Stimulated activated CD8-positive, alpha-beta memory T cell treated with anti-CD3 and anti-CD28 coated beads, Interleukin-4, amount 100 ng/mL, for 4 hours (primary cell): ENCODE results near the gene HMGN4.
A peak's percentile ranks its signal among the peaks of the same experiment; 100 is the strongest.

ENCODE experiments used
- DNase-seq, 2 donors: peaks; one replicate each; pipeline ENCODE4 v3.0.0-alpha.2; 2020; ENCODE audit warnings: low read depth in 2 of 2, low spot score in 1 of 2

HMGN4 gene

GRCh38 chr6:26577720-26578072 lies 39.5 kb downstream of the HMGN4 start:
- no peak for DNase-seq

DNA sequence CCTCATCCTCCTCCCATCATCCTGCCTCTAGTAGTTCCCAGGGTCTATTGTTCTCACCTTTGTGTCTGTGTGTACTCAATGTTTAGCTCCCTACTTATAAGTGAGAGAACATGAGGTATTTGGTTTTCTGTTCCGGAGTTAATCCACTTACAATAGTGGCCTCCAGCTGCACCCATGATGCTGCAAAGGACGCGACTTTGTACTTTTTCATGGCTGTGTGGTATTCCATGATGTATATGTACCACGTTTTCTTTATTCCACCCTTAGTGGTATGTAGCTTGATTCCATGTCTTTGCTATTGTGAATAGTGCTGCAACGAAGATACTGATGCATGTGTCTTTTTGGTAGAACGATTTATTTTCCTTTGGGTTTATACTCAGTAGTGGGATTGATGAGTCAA lies 40.1 kb downstream of the HMGN4 start:
- DNase-seq, result no peak

- DNase-seq, result no peak
Measured at GRCh38 chr6:26578741-26579140, 40.6 kb downstream of the HMGN4 start.

GRCh38 chr6:26581164-26581915 lies 43.2 kb downstream of the HMGN4 start:
- DNase-seq, result no peak

DNA sequence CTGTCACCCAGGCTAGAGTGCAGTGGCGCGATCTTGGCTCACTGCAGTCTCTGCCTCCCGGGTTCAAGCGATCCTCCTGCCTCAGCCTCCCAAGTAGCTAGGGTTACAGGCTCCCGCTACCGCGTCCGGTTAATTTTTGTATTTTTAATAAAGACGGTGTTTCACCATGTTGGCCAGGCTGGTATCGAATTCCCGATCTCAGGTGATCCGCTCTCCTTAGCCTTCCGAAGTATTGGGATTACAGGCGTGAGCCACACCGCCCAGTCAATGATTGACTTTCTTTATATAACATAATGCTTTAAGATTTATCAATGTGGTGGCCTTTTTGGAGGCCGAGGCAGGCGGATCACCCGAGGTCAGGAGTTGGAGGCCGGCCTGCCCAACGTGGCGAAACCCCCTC lies 50.8 kb downstream of the HMGN4 start:
- DNase-seq, result no peak

- DNase-seq, result no peak
Measured at GRCh38 chr6:26592649-26593048, 54.5 kb downstream of the HMGN4 start.

GRCh38 chr6:26593278-26594130 lies 55.3 kb downstream of the HMGN4 start:
- no peak for DNase-seq

GRCh38 chr6:26594131-26594498 lies 55.9 kb downstream of the HMGN4 start:
- DNase-seq, result no peak

DNA sequence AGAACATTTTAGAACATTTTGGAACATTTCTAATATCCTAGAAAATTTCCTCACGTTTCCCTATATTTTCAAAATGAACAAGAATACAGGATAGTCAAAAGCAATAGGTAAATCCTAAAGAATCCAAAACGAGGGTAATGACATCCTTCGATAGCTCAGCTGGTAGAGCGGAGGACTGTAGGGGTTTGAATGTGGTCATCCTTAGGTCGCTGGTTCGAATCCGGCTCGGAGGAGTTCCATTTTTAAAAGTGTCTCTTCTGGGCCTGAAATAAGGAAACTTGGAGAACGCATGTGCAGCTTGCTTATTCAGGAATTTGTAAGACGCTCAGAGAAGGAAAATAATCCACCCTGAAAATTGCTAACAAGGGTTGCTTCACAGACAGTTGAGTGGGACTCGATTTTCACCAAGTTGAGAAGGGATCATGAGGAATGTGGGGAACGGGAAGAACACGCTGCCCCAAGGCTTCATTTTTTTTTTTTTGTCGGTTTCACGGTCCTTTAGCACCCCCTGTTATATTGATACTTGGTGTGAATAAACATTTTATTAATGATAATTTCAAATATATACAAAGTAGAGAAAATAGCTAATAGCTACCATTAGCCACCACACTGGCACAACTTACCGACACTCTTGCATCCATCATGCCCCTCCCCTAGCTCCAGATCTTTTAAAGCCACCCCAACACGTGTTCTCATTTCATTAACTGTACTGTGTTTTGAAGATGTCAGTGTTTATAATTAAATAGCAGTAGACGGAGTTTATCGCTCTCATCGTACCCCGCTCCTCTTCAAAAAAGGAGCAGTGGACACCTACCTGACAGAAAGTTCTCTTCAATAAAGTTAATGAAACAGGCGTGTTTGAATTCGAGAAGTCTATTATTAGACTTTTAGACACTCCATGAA lies 56.8 kb downstream of the HMGN4 start:
- no peak for DNase-seq

GRCh38 chr6:26595669-26596269 lies 57.6 kb downstream of the HMGN4 start:
- DNase-seq, result peak; percentile 76 to 80
